SK-N-SH (cell line): Measurements from ENCODE around the gene EFCAB8. TPM values are rescaled to one million over a fixed set of nuclear protein-coding genes. Genes with fewer than 3 reads are reported as not detected.

Experiments
- CTCF ChIA-PET: fragments of 300-600, 350-600 bp; formaldehyde crosslinking; extraction: SDS; loops from one replicate; lab custom pipeline; 2021; lab: Yijun Ruan, JAX
- POLR2A ChIA-PET: fragments of 350-600 bp; sonication (Branson Sonifier 250); formaldehyde crosslinking; extraction: SDS; loops from one replicate; lab custom pipeline; 2020; ENCODE audit warnings: antibody characterized with exemption, inconsistent platforms; lab: Yijun Ruan, JAX
- DNase-seq: peaks from one replicate; pipeline ENCODE4 v3.0.0; 2012
- H2AFZ ChIP-seq: fragments of 200-600 bp; sonication (generic); 2 replicates; pipeline ENCODE4 v1.8.1; 2016; ENCODE audit warnings: antibody characterized with exemption, mild to moderate bottlenecking, low read depth
- H3F3A ChIP-seq: fragments of 200-600 bp; sonication (generic); replicated peaks from 2 replicates; pipeline ENCODE3; 2016; ENCODE audit warnings: antibody characterized with exemption, mild to moderate bottlenecking; ENCODE audit not compliant: insufficient read depth
- H3K27ac ChIP-seq, 2 experiments: fragments of 200-500 bp in 1 of 2; fragments of 200-600 bp in 1 of 2; sonication (Bioruptor generic) in 1 of 2; sonication (generic), shearing (Covaris generic) in 1 of 2; 2 replicates each; pipeline versions ENCODE4 v1.5.1 to v1.6.1; 2014 to 2016; ENCODE audit warnings: low read depth in 2 of 2, inconsistent platforms in 1 of 2, low read length in 1 of 2, mild to moderate bottlenecking in 1 of 2, mixed read lengths in 1 of 2
- H3K27me3 ChIP-seq: fragments of 200-600 bp; sonication (generic), shearing (Covaris generic); 2 replicates; pipeline ENCODE4 v1.6.1; 2016; ENCODE audit warnings: mixed run types; ENCODE audit not compliant: insufficient read depth
- H3K36me3 ChIP-seq, 2 experiments: fragments of 200-500 bp in 1 of 2; fragments of 200-600 bp in 1 of 2; sonication (Bioruptor generic) in 1 of 2; sonication (generic) in 1 of 2; replicated peaks in 1 of 2; 2 replicates each; pipeline versions ENCODE3 to v1.5.1; 2014 to 2016; ENCODE audit warnings: low read length in 1 of 2, mild to moderate bottlenecking in 1 of 2; ENCODE audit not compliant: insufficient read depth in 2 of 2, control insufficient read depth in 1 of 2
- H3K4me1 ChIP-seq, 2 experiments: fragments of 200-500 bp in 1 of 2; fragments of 200-600 bp in 1 of 2; sonication (Bioruptor generic) in 1 of 2; sonication (generic), shearing (Covaris generic) in 1 of 2; 2 replicates each; pipeline versions ENCODE4 v1.5.1 to v1.6.1; 2014 to 2016; ENCODE audit warnings: low read depth in 1 of 2, low read length in 1 of 2, mixed run types in 1 of 2; ENCODE audit not compliant: insufficient read depth in 2 of 2, control insufficient read depth in 1 of 2
- H3K4me2 ChIP-seq: fragments of 200-600 bp; sonication (generic), shearing (Covaris generic); 2 replicates; pipeline ENCODE4 v1.6.1; 2017; ENCODE audit warnings: mixed run types
- H3K4me3 ChIP-seq, 2 experiments: fragments of 200-500 bp in 1 of 2; fragments of 200-600 bp in 1 of 2; sonication (Bioruptor generic) in 1 of 2; sonication (generic), shearing (Covaris generic) in 1 of 2; 2 replicates each; pipeline versions ENCODE4 v1.5.1 to v1.8.1; 2014 to 2016; ENCODE audit warnings: low read depth in 2 of 2, inconsistent platforms in 1 of 2, low read length in 1 of 2, mild to moderate bottlenecking in 1 of 2, mixed read lengths in 1 of 2, moderate library complexity in 1 of 2
- H3K79me2 ChIP-seq: fragments of 200-600 bp; sonication (generic); 2 replicates; pipeline ENCODE4 v1.8.1; 2017; ENCODE audit warnings: mild to moderate bottlenecking; ENCODE audit not compliant: insufficient read depth
- H3K9ac ChIP-seq: fragments of 200-600 bp; sonication (generic); 2 replicates; pipeline ENCODE4 v1.6.1; 2017; ENCODE audit warnings: mixed run types
- H3K9me2 ChIP-seq: fragments of 200-600 bp; sonication (generic); 2 replicates; pipeline ENCODE4 v1.6.1; 2017; ENCODE audit warnings: mixed run types
- H3K9me3 ChIP-seq: fragments of 200-600 bp; sonication (generic); 2 replicates; pipeline ENCODE4 v1.6.1; 2017; ENCODE audit warnings: mixed run types, mild to moderate bottlenecking, moderate library complexity
- H4K20me1 ChIP-seq: fragments of 200-600 bp; sonication (generic); 2 replicates; pipeline ENCODE4 v1.6.1; 2017; ENCODE audit warnings: mild to moderate bottlenecking, mixed run types; ENCODE audit not compliant: insufficient read depth
- EZH2phosphoT487 ChIP-seq: fragments of 200-600 bp; sonication (generic); IDR thresholded peaks from 2 replicates; pipeline ENCODE4 v1.6.1; 2017; ENCODE audit warnings: low read depth, mixed run types, mild to moderate bottlenecking, antibody characterized with exemption, moderate library complexity, borderline replicate concordance
- MXI1 ChIP-seq: IDR thresholded peaks from 2 replicates; pipeline ENCODE4 v1.6.1; 2012; ENCODE audit warnings: mild to moderate bottlenecking, low read depth, low read length, improper control_type of control experiment
- NFIC ChIP-seq: IDR thresholded peaks from 2 replicates; pipeline ENCODE4 v1.4.0; 2012; ENCODE audit warnings: borderline replicate concordance
- NRF1 ChIP-seq: IDR thresholded peaks from 2 replicates; pipeline ENCODE4 v1.6.1; 2012; ENCODE audit warnings: low read depth, mild to moderate bottlenecking, low read length
- PBX3 ChIP-seq: IDR thresholded peaks from 2 replicates; pipeline ENCODE4; 2012
- RCOR1 ChIP-seq: fragments of 150-350 bp; IDR thresholded peaks from 2 replicates; pipeline ENCODE4 v1.6.1; 2017; ENCODE audit warnings: antibody characterized with exemption, low read length
- TAF1 ChIP-seq: IDR thresholded peaks from 2 replicates; pipeline ENCODE4 v1.6.1; 2012; ENCODE audit warnings: low read depth, mild to moderate bottlenecking, low read length, moderate library complexity, borderline replicate concordance
- TCF12 ChIP-seq: IDR thresholded peaks from 2 replicates; pipeline ENCODE4 v1.4.0; 2012
- USF1 ChIP-seq: IDR thresholded peaks from 2 replicates; pipeline ENCODE4 v1.4.0; 2012; ENCODE audit warnings: low read depth, borderline replicate concordance
- YY1 ChIP-seq: IDR thresholded peaks from 2 replicates; pipeline ENCODE4 v1.4.0; 2012; ENCODE audit warnings: low read depth, mild to moderate bottlenecking
- ZBTB33 ChIP-seq: IDR thresholded peaks from 2 replicates; pipeline ENCODE4 v1.4.0; 2012; ENCODE audit warnings: low read depth, borderline replicate concordance
- WGBS: methylation state at CpG from one replicate; pipeline ENCODE4 v1.1.6; 2017; ENCODE audit warnings: low lambda C conversion rate; 5-methylcytosine and 5-hydroxymethylcytosine counted together
- polyA plus RNA-seq, 3 experiments: library from polyadenylated mRNA; depleted of rRNA; stranded (reverse); fragments of >200 nt; gene quantifications; 2 replicates each; pipeline ENCODE4 v1.2.3, GENCODE V29; 2012

EFCAB8 gene
- polyA plus RNA-seq, 1 of the 3 experiments (the other 2 are of a cell fraction) = not detected

GRCh38 chr20:32875673-32876072, 16.9 kb downstream of the EFCAB8 start:
- POLR2A ChIA-PET = interaction anchor here (0.9 kb wide), 1 partner anchor 9 kb away, joined by 3 read pairs; no protein-coding TSS in a partner anchor
- TF ChIP-seq PBX3 = no peak
- TF ChIP-seq USF1 = no peak
- no peak for TF ChIP-seq RCOR1
- TF ChIP-seq, all 33 proteins: peak for 0
- CTCF ChIA-PET = no interaction called here
- H3K9me3 ChIP-seq = no peaks in the 10 kb centered on the region
- no peaks in the 10 kb centered on the region for H3K79me2 ChIP-seq
- no peak overlapping the region for H3K27ac ChIP-seq
- H3K4me3 ChIP-seq = no peak overlapping the region
- no peaks in the 10 kb centered on the region for H3K36me3 ChIP-seq
- no peaks in the 10 kb centered on the region for H3F3A ChIP-seq
- WGBS = 71% methylated on average over 9 of the region's 9 CpGs
- H3K9me2 ChIP-seq = no peaks in the 10 kb centered on the region
- no peaks in the 10 kb centered on the region; a peak in 1 of 4 replicates for H3K4me1 ChIP-seq
- no peak overlapping the region for H3K9ac ChIP-seq
- no peaks in the 10 kb centered on the region for H4K20me1 ChIP-seq
- H2AFZ ChIP-seq = no peak overlapping the region
- no peaks in the 10 kb centered on the region; the same call in 1 of the 2 replicates for H3K27me3 ChIP-seq
- no peak overlapping the region for H3K4me2 ChIP-seq
- DNase-seq = no peak

- no peak overlapping the region for H3K4me2 ChIP-seq
- no peak overlapping the region for H3K27ac ChIP-seq
- no peaks in the 10 kb centered on the region for H3F3A ChIP-seq
- no peak overlapping the region for H3K4me3 ChIP-seq
- no peak overlapping the region for H2AFZ ChIP-seq
- CTCF ChIA-PET = interaction anchor here (1.0 kb wide), 1 partner anchor 24 kb away, joined by 3 read pairs; no protein-coding TSS in a partner anchor
- WGBS = 59% methylated on average over 5 of the region's 5 CpGs
- H3K36me3 ChIP-seq = no peaks in the 10 kb centered on the region
- H3K79me2 ChIP-seq = no peaks in the 10 kb centered on the region
- H3K9me3 ChIP-seq = no peaks in the 10 kb centered on the region
- H3K4me1 ChIP-seq = no peaks in the 10 kb centered on the region; a peak in 1 of 4 replicates
- H4K20me1 ChIP-seq = no peaks in the 10 kb centered on the region
- DNase-seq = no peak
- H3K9ac ChIP-seq = no peak overlapping the region
- no peaks in the 10 kb centered on the region for H3K9me2 ChIP-seq
- no peaks in the 10 kb centered on the region; the same call in 1 of the 2 replicates for H3K27me3 ChIP-seq
- POLR2A ChIA-PET = no interaction called here
- TF ChIP-seq YY1 (no peak), TCF12 (peak; percentile 6; the same call in 1 of the 2 replicates), ZBTB33 (no peak), NFIC (no peak), EZH2phosphoT487 (no peak), MXI1 (no peak), NRF1 (no peak), TAF1 (no peak)
Measured at GRCh38 chr20:32877507-32877906, 18.8 kb downstream of the EFCAB8 start.
